ENCODE data around the gene PDZRN4.
"Not testable (repeated sequence)": the region's sequence is repeated elsewhere in the genome, so short reads cannot be mapped to it uniquely, and the experiment has no call there.

PDZRN4 gene

DNA sequence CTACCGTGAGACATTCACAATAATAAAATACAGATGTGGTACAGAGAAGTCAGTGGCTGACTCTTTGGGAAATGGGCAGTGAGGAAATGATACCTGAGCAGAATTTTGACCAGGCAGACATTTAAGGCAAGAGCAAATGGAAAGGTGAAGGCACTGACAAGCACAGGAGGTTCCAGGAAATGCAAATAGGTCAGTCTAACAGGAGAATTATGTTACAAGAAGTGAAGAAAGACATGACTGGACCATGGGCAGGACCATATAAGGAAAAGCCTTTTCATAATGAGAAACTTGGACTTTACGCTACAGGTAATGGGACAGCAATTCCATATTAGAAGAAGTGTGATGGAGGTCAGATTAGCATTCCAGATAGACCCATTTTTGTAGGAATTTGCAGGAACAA is 338.9 kb downstream of the PDZRN4 start:
- H3K4me3 ChIP-seq (ENCODE audit: low read length): no peak overlapping the region

DNA sequence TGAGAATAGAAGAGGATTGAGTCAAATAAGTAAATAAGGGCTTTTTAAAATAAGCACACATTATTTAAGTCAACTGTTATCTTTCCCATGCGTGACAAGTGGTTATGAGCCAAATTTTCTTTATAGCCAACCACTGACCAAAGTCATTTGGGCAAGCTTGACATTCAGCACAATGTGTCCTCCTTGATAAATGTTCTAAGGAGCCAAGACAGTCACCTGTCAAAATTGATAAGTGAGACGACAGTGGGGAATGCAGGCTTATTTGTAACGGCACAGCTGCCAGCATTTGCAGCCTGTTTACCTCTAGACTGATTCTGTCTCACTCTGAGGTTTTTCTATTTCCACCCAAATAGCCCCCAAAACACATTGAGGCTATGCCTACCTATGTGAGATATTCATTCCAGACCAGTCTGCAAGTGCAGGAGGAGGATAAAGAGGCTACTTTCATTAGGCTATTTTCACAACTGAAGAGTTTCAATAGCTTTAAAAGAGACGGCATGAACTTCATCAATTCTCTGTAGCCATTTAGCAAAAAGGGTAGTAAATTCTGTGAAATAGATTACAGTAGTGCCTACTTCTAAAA is 339.5 kb downstream of the PDZRN4 start:
- no peak for DNase-seq (ENCODE audit: low read depth, low spot score)
- H3K4me3 ChIP-seq (ENCODE audit: low read length): no peak overlapping the region

More for the DNA sequence above, 338.9 kb downstream of the PDZRN4 start:
- no peak for DNase-seq (ENCODE audit: low read depth, low spot score)

GRCh38 chr12:41528874-41529273 is 340.8 kb downstream of the PDZRN4 start:
- no peak overlapping the region for H3K4me3 ChIP-seq (ENCODE audit: low read length)
- no peak for DNase-seq (ENCODE audit: low read depth, low spot score)

DNA sequence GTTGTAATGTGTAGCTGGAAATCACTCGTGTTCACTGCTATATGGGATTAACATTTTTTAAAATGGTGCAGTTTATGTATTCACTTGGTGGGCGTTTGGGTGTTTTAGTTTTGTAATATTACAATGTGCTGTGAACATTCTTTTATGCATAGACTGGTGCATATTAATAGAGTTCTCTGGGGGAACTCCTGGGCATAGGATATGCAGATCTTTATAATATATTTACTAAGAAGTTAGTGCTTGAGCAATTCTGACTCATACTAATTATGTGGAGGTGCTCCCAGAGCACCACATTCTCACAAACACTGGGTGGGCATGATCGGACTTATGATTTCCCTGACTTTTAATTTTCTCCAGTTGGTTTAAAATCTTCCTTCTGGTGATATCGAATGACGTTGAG is 342.3 kb downstream of the PDZRN4 start:
- no peak for DNase-seq (ENCODE audit: low read depth, low spot score)

DNA sequence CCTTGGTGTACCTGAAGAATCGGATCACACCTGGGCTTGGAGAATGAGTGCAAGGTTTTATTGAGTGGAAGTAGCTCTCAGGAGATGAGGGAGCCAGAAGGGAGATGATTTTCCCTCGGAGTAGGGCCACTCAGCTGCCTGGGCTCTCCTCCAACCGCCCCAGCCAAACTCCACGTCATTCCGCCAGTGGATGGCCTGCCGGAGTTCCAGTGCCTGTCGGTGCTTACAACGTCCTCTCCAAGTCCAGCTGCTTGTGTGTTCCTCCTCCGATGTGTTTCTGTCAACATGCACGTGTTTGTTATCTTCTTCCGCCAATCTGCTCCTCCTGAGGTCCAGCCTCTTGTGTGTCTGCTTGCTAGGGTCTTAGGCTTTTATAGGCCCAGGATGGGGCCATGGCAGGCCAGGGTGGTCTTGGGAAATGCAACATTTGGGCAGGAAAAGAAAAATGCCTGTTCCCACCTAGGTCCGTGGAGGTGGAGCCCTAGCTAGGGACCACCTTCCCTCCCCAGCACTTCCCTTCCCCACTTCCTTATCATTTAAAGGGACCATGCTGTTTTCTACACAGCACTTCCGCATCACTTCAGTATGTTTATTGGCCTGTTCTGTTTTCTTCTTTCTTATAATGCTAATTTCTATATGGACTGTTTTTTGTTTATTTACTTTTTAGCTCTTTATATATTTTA is 343.2 kb downstream of the PDZRN4 start:
- no peak for DNase-seq (ENCODE audit: low read depth, low spot score)
- no peak overlapping the region for H3K4me3 ChIP-seq (ENCODE audit: low read length)

More for the DNA sequence above, 342.3 kb downstream of the PDZRN4 start:
- H3K4me3 ChIP-seq (ENCODE audit: low read length): no peak overlapping the region

- DNase-seq (ENCODE audit: low read depth, low spot score): no peak
- H3K4me3 ChIP-seq (ENCODE audit: low read length): no peak overlapping the region
Observed at GRCh38 chr12:41532072-41532471, 344.0 kb downstream of the PDZRN4 start.

DNA sequence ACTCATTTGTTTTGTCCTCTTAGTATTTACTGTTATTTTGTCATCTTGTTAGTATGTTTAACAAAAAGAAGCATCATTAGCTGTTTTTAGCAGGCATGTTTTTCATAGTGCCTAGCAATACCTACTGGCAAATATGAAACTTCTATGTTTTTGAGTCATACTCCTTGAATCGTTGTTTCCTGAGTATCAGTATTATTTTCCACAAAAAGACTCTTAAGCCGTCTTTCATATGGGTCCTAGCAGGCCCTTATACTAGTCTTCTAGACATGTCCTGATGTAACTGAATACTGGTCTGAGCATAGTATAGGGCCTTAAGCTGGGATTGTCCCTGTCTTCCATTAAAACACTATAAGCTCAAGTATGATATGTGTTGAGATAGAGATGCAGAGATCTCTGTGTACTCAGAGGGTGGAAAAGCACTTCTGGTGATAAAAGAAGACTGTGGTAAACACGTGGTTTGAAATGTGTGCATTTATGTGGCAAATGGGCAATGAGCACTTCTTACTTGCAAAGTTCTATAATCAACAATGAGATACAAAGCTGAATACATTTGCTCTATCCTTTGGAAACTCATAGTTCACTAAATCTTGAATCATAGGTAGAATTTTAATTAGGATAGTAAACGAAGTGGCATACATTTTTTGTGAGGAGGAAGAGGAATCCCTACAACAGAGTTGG is 348.8 kb downstream of the PDZRN4 start:
- DNase-seq (ENCODE audit: low read depth, low spot score): no peak
- H3K4me3 ChIP-seq (ENCODE audit: low read length): no peak overlapping the region

DNA sequence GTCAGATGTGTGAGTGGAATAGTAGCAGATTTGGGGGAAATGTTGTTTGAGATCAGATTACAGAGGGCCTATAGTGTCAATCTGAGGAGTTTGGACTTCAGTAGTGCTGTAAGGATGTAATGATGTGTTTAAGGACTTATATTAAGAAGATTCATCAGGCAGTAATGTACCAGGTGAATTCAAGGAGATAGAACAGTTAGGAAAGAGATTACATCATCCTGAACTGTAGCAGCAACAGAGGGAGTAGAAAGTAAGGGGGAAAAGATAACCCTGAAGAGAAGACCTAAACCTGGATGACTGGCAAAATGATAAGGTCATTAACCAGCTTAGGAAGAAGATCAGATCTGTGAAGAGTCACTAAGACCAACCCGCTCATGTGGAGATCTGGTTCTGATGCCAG is 349.4 kb downstream of the PDZRN4 start:
- no peak for DNase-seq (ENCODE audit: low read depth, low spot score)
- no peak overlapping the region for H3K4me3 ChIP-seq (ENCODE audit: low read length)

DNA sequence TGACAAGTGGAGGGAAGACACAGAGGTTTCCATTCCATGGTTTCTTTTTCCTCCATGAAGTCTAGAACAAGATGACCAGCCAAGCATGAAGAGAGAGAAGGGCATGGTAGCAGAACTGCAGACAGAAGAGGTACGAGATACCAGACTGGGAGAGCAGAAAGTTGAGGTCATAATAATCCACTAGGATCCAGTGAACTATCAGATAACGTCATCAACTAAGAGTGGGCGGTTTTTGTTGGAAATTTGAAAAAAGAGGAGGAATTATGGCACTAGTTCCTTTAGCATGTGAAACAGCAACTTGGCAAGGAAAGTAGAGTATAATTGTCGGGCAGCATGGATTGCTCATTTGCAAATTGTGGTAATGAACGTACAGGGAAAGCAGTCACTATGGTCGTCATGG is 357.6 kb downstream of the PDZRN4 start:
- DNase-seq (ENCODE audit: low read depth, low spot score): no peak
- no peak overlapping the region for H3K4me3 ChIP-seq (ENCODE audit: low read length)

GRCh38 chr12:41547071-41547470 is 359.0 kb downstream of the PDZRN4 start:
- H3K4me3 ChIP-seq (ENCODE audit: low read length); DNase-seq (ENCODE audit: low read depth, low spot score): not testable (repeated sequence)

DNA sequence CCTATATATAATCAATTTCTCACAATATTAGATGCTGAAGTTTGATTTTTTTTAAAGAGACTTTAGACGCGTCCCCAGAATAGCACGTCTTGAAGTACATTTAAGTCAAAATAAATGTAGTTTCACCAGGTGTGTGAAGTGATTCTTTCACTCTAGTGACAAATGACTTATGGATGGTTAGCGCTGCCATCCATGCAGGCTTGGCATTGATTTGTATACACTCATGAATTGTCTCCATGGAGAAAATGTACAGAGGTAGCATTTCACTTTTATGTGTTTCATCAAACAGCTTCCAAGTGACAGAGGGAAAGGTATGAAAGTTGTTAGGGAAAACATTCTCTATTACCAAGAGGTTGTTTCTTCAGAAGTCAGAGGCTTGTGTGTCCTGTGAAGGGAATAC is 360.8 kb downstream of the PDZRN4 start:
- H3K4me3 ChIP-seq (ENCODE audit: low read length): no peak overlapping the region
- no peak for DNase-seq (ENCODE audit: low read depth, low spot score)

GRCh38 chr12:41552588-41552987 is 364.5 kb downstream of the PDZRN4 start:
- no peak for DNase-seq (ENCODE audit: low read depth, low spot score)
- H3K4me3 ChIP-seq (ENCODE audit: low read length): no peak overlapping the region

GRCh38 chr12:41556176-41556575 is 368.1 kb downstream of the PDZRN4 start:
- no peak for DNase-seq (ENCODE audit: low read depth, low spot score)
- no peak overlapping the region for H3K4me3 ChIP-seq (ENCODE audit: low read length)

DNA sequence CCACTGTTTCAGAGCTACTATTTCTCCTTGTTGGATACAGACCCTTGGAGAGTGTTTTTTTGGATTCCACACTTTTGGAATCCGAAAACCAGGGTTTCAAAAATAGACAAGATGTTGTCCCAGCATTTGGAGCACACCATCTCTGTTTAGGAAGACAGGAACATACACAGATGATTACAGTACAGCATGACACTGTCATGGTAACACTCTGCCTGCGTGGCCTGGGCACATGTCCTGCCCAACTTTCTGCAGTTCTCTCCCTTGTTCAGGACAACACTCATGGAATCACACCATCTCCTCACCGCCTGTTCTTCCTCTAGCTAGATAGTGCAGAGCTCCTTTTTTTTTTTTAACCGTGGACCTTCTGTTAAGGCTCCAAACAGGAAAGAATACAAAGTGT is 369.2 kb downstream of the PDZRN4 start:
- no peak for DNase-seq (ENCODE audit: low read depth, low spot score)
- H3K4me3 ChIP-seq (ENCODE audit: low read length): no peak overlapping the region

DNA sequence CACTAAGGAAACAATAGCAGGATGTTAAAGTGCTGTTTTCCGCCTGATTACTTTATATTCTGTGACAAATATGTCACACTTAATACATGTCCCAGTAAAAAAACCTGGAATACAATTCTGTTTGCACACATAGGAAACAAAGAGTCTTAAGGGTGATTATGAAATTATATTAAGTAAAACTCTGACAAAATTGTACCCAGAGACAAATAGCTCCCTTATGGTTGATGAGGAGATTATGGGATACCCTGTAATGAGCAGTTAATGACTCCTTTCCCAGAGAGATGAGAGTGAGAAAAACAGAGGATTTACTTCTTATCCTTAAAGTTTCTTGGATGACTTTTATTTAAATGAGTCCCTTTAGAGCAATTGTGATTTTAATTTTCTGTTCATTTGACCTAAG is 370.6 kb downstream of the PDZRN4 start:
- no peak overlapping the region for H3K4me3 ChIP-seq (ENCODE audit: low read length)
- no peak for DNase-seq (ENCODE audit: low read depth, low spot score)

- no peak overlapping the region for H3K4me3 ChIP-seq (ENCODE audit: low read length)
- no peak for DNase-seq (ENCODE audit: low read depth, low spot score)
Observed at GRCh38 chr12:41563051-41563450, 374.9 kb downstream of the PDZRN4 start.

- H3K4me3 ChIP-seq (ENCODE audit: low read length): no peak overlapping the region
- DNase-seq (ENCODE audit: low read depth, low spot score): no peak
Observed at GRCh38 chr12:41564816-41565215, 376.7 kb downstream of the PDZRN4 start.

DNA sequence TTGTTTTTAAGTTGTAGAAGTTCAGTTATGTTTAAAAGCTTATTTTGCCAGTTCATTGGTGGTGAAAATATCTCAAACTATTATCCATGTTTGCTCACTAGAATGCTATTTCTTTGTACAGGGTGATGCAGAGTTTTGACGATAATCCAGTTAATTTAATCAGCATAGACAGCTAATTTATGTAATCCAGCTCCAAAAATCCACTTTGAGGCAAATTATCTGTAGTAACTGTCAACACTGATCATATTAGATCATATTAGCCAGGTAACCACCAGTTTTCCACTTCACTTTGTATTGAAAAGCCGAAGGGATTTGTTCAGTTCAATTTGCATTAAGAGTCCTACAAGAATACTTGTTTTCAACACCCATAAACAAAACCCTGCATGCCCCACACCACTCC is 378.6 kb downstream of the PDZRN4 start:
- no peak overlapping the region for H3K4me3 ChIP-seq (ENCODE audit: low read length)
- no peak for DNase-seq (ENCODE audit: low read depth, low spot score)

- H3K4me3 ChIP-seq (ENCODE audit: low read length): no peak overlapping the region
- DNase-seq (ENCODE audit: low read depth, low spot score): no peak
Observed at GRCh38 chr12:41573445-41573844, 385.3 kb downstream of the PDZRN4 start.

DNA sequence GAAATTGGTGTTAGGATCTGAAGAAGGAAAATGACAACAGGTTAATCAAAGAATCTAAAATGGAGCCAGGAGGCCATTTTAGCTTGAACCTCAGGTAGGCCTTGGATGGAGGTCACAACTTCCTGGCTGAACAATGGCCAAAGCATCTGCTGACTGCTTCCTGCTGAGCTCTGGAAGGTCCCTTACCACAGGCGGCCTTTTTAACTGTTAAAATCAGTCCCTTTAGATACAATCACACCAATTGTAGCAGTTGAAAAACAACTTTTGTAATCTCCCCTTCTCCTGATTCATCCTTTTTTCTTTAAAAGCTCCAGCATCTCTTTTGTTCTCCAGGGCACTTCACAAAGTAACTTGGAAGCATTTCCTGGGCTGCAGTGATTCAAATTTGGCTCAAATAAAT is 388.8 kb downstream of the PDZRN4 start:
- no peak for DNase-seq (ENCODE audit: low read depth, low spot score)
- no peak overlapping the region for H3K4me3 ChIP-seq (ENCODE audit: low read length)

DNA sequence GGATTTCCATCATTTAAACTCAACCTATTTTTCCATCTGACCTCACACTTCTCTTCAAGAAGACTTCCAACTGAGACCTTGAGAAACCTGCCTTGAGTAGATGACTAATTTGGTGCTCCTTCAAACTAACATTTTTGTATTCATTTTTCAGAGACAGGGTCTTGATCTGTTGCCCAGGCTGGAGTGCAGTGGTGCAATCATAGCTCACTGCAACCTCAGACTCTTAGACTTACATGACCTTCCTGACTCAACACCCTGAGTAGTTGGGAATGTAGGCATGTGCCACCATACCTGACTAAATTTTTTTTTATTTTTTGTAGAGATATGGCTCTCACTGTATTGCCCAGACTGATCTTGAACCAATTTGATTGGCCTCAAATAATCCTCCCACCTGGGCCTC is 389.9 kb downstream of the PDZRN4 start:
- H3K4me3 ChIP-seq (ENCODE audit: low read length): no peak overlapping the region
- DNase-seq (ENCODE audit: low read depth, low spot score): no peak

Data from Jurkat, Clone E6-1 (cell line).